HG03025 (cell line): ENCODE data around the gene ALKBH6.
"Not testable (repeated sequence)": the region's sequence is repeated elsewhere in the genome, so short reads cannot be mapped to it uniquely, and the experiment has no call there.

Experiments
- ATAC-seq: cut with Tn5 transposase; IDR thresholded peaks from one replicate; pipeline ENCODE4 v1.9.1; 2021; ENCODE audit warnings: mild to moderate bottlenecking, moderate library complexity; ENCODE audit not compliant: unreplicated experiment, low FRiP score

The ALKBH6 gene

DNA sequence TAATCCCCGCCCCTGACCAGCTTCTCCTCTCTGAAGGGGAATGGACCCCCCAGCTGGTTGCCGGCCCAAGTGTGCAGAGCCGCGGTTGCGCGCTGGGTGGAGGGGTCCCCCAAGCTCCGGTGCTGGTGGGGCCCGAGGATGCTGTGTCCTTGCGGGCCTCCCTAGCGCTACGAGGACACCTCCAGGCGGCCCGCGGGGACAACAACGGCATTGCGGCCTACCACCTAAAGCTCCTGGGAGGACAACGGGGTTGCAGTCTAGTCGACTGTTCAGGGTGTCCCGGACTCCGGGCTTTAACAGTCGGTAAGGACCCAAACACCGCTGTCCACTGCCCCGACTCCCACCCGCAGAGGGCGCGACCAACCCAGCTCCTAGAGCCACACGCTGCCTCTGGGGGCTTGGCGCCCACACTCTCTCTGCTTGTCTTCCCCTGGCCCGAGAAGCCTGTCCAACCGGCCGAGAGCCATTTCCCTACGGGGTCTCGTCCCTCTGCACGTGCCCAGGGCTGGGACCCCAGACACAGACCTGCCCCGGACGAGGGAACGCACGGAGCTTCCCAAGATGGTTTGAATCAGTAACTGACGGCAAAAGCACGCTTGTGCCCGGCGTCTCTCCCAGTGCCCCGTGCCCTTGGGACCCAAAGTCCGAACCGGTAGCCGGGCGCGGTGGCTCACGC is 20.0 kb downstream of the ALKBH6 start:
- ATAC-seq = no peak

GRCh38 chr19:35992907-35993765 is 20.9 kb downstream of the ALKBH6 start:
- ATAC-seq = no peak

DNA sequence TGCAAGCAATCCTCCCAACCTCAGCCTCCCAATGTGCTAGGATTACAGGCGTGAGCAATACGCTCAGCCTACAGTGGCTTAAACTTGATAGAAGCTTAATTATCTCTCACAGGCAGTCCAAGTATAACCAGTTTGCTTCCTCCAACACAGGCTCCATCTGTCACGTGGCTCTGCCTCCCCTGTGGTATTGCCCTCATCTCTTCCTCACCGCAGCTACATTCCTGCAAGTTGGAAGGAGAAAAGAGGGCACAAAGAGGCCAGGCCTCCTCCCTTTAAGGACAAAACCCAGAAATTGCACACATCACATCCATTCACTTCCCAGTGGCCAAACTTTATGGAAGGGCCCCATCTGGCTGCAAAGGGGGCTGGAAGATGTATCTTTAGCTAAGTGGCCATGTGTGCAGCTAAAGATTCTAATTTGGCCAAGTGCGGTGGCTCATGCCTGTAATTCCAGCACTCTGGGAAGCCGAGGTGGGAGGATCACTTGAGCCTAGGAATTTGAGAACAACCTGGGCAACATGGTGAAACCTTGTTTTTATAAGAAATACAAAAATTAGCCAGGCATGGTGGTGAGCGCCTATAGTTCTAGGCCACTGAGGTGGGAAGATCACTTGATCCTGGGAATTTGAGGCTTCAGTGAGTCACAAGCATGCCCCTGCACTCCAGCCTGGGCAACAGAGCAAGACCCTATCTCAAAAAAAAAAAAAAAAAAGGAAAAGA is 22.1 kb downstream of the ALKBH6 start:
- ATAC-seq = no peak

GRCh38 chr19:35990771-35991730 is 23.0 kb downstream of the ALKBH6 start:
- no peak for ATAC-seq

GRCh38 chr19:35990156-35990555 is 23.9 kb downstream of the ALKBH6 start:
- ATAC-seq = no peak

- ATAC-seq = no peak
These were observed 25.2 kb downstream of the ALKBH6 start for GRCh38 chr19:35988824-35989223.

DNA sequence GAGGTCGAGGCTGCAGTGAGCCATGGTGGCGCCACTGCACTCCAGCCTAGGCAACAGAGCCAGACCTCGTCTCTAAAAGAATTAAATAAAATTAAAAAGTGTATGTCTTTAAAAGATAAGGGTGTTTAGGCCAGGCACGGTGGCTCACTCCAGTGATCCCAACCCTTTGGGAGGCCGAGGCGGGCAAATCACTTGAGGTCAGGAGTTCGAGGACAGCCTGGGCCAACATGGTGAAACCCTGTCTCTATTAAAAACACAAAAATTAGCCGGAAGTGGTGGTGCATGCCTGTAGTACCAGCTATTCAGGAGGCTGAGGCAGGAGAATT is 26.5 kb downstream of the ALKBH6 start:
- no peak for ATAC-seq

GRCh38 chr19:35986664-35987570 is 27.1 kb downstream of the ALKBH6 start:
- no peak for ATAC-seq

DNA sequence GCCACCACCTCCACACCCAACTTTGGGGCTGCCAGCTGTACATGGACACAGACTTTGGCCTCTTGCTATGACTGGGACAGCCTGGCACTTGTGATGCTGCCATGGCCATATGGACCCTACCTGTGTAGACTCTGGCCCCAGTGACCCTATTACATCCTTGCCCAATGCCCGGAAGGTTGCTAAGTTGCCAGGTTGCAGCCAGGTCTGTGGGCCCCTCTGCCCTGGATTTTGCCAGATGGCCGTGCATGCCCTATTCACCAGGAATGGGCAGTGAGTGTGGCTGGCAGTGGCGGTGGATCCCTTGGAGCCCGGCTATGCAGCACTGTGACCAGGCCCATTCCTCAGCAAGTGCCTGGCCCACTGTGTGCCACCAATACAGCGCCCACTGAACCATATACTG is 27.9 kb downstream of the ALKBH6 start:
- ATAC-seq = no peak

DNA sequence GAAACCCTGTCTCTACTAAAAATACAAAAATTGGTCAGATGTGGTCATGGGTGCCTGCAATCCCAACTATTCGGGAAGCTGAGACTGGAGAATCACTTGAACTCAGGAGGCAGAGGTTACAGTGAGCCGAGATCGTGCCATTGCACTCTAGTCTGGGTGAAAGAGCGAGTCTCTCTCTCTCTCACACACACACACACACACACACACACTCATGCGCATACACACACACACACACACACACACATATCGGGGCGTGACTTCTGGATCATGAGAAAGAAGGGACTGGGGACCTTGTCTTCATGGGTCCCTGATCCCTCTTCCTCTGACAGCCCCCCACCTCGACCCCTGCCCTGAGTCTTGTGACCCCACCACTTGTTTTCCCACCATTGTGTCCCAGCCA is 30.8 kb downstream of the ALKBH6 start:
- no peak for ATAC-seq

GRCh38 chr19:35980997-35981396 is 33.0 kb downstream of the ALKBH6 start:
- ATAC-seq = not testable (repeated sequence)

GRCh38 chr19:35978832-35979365 is 35.1 kb downstream of the ALKBH6 start:
- no peak for ATAC-seq

- ATAC-seq = no peak
These were observed 35.7 kb downstream of the ALKBH6 start for GRCh38 chr19:35978271-35978670.

GRCh38 chr19:35977446-35978222 is 36.4 kb downstream of the ALKBH6 start:
- ATAC-seq = no peak

DNA sequence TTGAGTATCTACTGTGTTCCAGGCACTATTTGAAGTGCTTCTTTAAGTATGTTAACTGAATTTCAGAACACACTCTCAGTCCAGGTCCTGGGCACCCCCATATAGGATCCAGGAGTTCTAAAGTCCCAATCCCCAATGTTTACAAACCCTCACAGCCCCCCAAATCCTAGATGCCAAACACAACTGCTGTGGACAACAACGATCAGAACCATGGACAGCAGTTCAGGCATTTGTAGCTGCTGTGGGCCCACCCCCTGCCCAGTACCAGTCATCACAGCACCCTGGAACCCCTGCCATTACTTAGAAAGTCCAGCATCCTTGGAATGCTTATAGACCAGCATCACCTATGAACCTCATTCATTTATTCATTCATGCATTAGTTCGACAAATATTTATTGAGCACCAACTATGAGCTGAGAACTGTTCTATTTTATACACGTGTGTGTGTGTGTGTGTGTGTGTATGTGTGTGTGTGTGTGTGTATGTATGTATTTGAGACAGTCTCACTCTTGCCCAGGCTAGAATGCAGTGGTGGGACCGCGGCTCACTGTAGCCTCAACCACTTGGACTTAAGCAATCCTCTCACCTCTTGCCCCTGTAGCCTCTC is 38.3 kb downstream of the ALKBH6 start:
- ATAC-seq = no peak

GRCh38 chr19:35973487-35973886 is 40.5 kb downstream of the ALKBH6 start:
- ATAC-seq = no peak

GRCh38 chr19:35966771-35967170 is 47.2 kb downstream of the ALKBH6 start:
- no peak for ATAC-seq

GRCh38 chr19:35963514-35963913 is 50.5 kb downstream of the ALKBH6 start:
- ATAC-seq = no peak
